Measurements from ENCODE around the gene THAP9.
A peak's percentile ranks its signal among the peaks of the same experiment; 100 is the strongest.
"Not testable (repeated sequence)": the region's sequence is repeated elsewhere in the genome, so short reads cannot be mapped to it uniquely, and the experiment has no call there.

Gene THAP9

GRCh38 chr4:82893942-82894341 lies 6.6 kb upstream of the THAP9 start:
- no peak for DNase-seq

GRCh38 chr4:82896755-82897154 lies 3.8 kb upstream of the THAP9 start:
- no peak for DNase-seq

GRCh38 chr4:82898322-82899243 lies 2.0 kb upstream of the THAP9 start:
- DNase-seq = peak; percentile 86

GRCh38 chr4:82899374-82900065 lies 1.0 kb upstream of the THAP9 start:
- DNase-seq = no peak

- no peak for DNase-seq
These were observed 497 bp upstream of the THAP9 start for GRCh38 chr4:82900066-82900410.

- no peak for DNase-seq
These were observed 716 bp downstream of the THAP9 start for GRCh38 chr4:82901183-82901718.

GRCh38 chr4:82903737-82904136 lies 3.2 kb downstream of the THAP9 start:
- DNase-seq = no peak

- peak; percentile 33 for DNase-seq
These were observed 4.7 kb downstream of the THAP9 start for GRCh38 chr4:82905205-82905604.

- DNase-seq = no peak
These were observed 5.9 kb downstream of the THAP9 start for GRCh38 chr4:82906469-82906868.

- no peak for DNase-seq
These were observed 8.8 kb downstream of the THAP9 start for GRCh38 chr4:82909326-82909725.

GRCh38 chr4:82913305-82913704 lies 12.8 kb downstream of the THAP9 start:
- no peak for DNase-seq

GRCh38 chr4:82913968-82914367 lies 13.4 kb downstream of the THAP9 start:
- not testable (repeated sequence) for DNase-seq

GRCh38 chr4:82918091-82918490 lies 17.6 kb downstream of the THAP9 start:
- no peak for DNase-seq

- DNase-seq = no peak
These were observed 18.9 kb downstream of the THAP9 start for GRCh38 chr4:82919386-82919785.

GRCh38 chr4:82921795-82922194 lies 21.3 kb downstream of the THAP9 start:
- no peak for DNase-seq

GRCh38 chr4:82930848-82931755 lies 30.6 kb downstream of the THAP9 start:
- DNase-seq = no peak

- no peak for DNase-seq
These were observed 33.9 kb downstream of the THAP9 start for GRCh38 chr4:82934441-82934840.

GRCh38 chr4:82939414-82939813 lies 38.9 kb downstream of the THAP9 start:
- no peak for DNase-seq

GRCh38 chr4:82947498-82947897 lies 47.0 kb downstream of the THAP9 start:
- no peak for DNase-seq

GRCh38 chr4:82948647-82949204 lies 48.2 kb downstream of the THAP9 start:
- DNase-seq = peak; percentile 8

GRCh38 chr4:82951196-82951595 lies 50.7 kb downstream of the THAP9 start:
- no peak for DNase-seq

GRCh38 chr4:82954212-82954611 lies 53.7 kb downstream of the THAP9 start:
- DNase-seq = peak; percentile 23

Data from fibroblast of skin of abdomen (primary cell).